HG03175 (cell line): ENCODE data around the gene PEX16.

Source experiments
- ATAC-seq: cut with Tn5 transposase; IDR thresholded peaks from one replicate; pipeline ENCODE4 v1.9.1; 2021; ENCODE audit warnings: mild to moderate bottlenecking, moderate library complexity; ENCODE audit not compliant: unreplicated experiment

PEX16 gene

GRCh38 chr11:45880772-45881570 is 36.7 kb downstream of the PEX16 start:
- no peak for ATAC-seq

DNA sequence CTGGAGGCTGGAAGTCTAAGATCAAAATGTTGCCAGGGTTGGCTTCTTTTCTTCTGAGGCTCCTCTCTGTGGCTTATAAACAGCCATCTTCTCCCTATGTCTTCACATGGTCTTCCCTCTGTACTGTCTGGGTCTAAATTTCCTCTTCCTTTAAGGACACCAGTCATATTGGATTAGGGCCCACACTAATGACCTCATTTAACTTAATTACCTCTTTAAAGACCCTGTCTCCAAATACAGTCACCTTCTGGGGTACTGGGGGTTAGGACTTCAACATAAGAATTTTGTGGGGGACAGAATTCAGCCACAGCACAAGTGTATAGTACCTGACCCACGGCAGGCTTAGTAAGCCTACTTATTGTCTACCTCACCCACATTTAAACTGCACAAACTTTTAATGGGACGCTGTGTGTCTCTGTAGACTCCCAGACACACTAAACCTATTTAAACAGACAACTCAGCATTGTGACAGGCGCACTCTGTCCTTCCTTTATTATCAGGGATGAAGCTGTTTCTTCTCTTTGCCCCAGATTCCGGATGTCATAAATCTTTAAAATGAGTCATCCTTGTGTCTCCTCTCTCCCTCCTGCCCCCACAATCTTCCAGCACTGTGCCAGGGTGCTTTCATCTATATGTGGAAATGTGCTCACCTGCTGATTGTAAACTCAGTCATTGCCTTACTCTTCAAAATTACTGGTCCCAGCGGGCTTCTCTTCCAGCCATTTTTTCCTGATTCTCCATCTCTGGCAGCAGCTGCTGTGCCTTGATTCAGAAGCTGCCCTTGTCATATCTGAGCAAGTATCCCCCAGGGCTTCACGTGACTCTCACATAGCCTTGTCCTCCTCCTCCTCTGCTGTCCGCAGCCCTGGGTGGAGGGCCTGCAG is 37.6 kb downstream of the PEX16 start:
- no peak for ATAC-seq

GRCh38 chr11:45877845-45878244 is 39.8 kb downstream of the PEX16 start:
- ATAC-seq = no peak

GRCh38 chr11:45877221-45877620 is 40.5 kb downstream of the PEX16 start:
- ATAC-seq = no peak

- no peak for ATAC-seq
These were observed 41.3 kb downstream of the PEX16 start for GRCh38 chr11:45876401-45876800.

DNA sequence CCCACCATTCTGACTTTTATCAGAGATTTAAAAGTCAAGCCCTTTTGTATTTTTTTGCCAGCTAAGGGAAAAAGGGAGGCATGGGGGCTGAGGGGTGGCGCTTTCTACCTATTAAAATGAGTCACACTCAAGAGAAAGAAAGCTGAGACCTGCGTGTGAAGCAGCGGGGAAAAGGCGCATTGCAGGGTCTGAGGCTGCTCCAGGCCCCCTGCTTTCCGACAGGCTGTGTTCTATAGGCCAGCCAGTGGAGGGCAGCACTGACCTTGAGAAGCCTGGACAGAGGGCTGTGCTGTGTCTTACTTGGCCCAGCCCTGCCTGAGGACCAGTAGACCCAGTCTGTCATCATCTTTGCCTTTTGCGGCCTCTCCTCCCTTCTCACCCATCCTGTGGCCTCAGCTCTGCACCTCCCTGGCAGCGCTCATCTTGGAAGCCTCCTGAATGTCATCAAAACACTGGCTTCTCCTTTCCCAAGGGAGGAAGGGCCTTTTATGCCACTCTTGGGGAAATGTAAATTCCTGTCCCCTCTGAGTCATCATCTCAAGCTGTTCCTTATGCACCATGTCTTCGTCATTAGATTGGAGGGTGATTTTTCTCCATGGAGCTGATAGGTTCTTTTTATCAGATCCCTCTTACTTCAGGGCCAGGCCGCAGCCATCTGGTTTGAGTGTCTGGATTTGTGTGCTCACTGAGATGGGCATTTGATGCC is 44.9 kb downstream of the PEX16 start:
- no peak for ATAC-seq

DNA sequence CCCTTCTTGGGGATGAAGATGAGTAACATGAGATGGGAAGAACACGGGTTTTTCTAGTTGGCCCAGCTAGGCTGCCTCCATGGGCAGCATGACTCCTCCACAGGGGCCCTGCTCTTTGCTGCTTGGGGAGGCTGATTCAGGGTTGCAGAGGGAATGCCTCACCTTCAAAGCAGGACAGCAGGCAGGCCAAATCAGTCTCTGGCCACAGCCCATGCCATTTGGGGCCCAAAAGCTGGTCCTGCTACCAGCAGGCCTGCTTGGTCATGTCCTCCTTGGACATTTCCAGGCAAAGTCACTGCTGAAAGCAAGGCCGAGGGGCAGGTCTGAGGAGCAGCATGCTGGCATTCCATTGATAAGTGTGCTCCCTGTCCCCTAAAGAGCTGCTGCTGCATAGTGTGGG is 46.0 kb downstream of the PEX16 start:
- ATAC-seq = no peak

- no peak for ATAC-seq
These were observed 47.0 kb downstream of the PEX16 start for GRCh38 chr11:45870706-45871105.

DNA sequence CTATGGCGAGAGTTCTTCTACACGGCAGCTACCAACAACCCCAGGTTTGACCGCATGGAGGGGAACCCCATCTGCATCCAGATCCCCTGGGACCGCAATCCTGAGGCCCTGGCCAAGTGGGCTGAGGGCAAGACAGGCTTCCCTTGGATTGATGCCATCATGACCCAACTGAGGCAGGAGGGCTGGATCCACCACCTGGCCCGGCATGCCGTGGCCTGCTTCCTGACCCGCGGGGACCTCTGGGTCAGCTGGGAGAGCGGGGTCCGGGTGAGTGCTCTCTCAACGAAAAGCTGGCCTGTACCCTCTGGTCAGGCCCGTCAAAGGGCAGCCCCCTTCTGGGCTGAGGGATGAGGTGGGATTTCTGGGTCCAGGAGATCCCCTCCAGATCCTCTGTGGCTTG is 48.1 kb downstream of the PEX16 start:
- ATAC-seq = no peak

GRCh38 chr11:45864041-45864440 is 53.6 kb downstream of the PEX16 start:
- no peak for ATAC-seq

DNA sequence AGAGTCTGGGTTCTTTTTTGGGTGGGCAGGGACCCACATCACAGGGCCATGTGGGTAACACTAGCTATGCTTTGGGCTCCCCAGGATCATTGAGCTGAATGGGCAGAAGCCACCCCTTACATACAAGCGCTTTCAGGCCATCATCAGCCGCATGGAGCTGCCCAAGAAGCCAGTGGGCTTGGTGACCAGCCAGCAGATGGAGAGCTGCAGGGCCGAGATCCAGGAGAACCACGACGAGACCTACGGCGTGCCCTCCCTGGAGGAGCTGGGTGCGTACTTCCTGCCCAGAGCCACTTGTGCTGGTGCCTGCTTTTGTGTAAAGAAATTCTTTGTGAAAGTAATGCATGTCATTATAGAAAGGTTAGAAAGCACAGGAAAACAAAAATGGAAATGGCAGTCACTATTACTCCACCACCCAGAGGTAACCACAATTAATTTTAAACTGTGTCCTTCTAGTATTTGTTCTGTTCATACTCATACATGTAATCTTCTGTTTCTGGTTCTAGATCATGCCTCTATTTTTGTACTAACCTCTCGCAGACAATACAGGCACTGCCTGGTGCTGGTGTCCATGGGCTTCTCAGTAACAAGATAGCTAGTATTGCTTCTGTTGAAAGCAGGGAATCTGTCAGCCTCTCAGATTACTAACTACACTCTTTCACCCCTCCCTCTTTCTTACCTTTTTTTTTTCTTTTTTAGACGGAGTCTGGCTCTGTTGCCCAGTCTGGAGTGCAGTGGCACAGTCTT is 56.7 kb downstream of the PEX16 start:
- no peak for ATAC-seq

- ATAC-seq = no peak
These were observed 57.3 kb downstream of the PEX16 start for GRCh38 chr11:45860348-45860747.
